OCI-LY7 (cell line): ENCODE data around the gene TPRG1L.

Experiments used
- EZH2phosphoT487 ChIP-seq: fragments of 200-600 bp; sonication (generic); IDR thresholded peaks from 2 replicates; pipeline ENCODE4 v1.6.1; 2018; ENCODE audit warnings: low read depth, borderline replicate concordance, mild to moderate bottlenecking, mixed run types, antibody characterized with exemption, low read length, moderate library complexity, mixed read lengths
- TF ChIP-seq, protein P1 (sequence below): fragments of 200-600 bp; sonication (generic); conservative IDR thresholded peaks from 2 replicates; pipeline ENCODE4 v1.5.1; 2014; ENCODE audit warnings: mild to moderate bottlenecking, antibody characterized with exemption, low read length, moderate library complexity, mixed read lengths

DNA sequence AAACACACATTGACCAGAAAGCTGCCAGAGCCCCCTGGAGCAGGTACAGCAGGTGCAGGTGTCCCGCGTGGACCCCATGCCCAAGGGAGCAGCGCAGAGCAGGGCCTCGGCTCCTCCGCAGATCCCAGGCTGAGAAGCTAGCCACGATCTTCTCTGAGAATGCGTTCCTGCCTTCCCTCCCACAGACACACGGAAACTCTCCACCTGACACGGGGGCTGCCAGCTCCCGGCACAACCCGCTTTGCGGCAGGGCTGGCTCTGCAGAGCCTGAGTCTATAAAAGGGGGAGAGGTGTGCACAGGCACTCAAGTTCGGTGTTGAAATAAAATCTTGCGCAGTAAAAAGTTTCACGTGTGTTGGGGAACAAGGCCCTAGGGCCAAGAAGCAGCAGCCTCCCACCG, 23.1 kb upstream of the TPRG1L start:
- TF ChIP-seq, protein P1, sequence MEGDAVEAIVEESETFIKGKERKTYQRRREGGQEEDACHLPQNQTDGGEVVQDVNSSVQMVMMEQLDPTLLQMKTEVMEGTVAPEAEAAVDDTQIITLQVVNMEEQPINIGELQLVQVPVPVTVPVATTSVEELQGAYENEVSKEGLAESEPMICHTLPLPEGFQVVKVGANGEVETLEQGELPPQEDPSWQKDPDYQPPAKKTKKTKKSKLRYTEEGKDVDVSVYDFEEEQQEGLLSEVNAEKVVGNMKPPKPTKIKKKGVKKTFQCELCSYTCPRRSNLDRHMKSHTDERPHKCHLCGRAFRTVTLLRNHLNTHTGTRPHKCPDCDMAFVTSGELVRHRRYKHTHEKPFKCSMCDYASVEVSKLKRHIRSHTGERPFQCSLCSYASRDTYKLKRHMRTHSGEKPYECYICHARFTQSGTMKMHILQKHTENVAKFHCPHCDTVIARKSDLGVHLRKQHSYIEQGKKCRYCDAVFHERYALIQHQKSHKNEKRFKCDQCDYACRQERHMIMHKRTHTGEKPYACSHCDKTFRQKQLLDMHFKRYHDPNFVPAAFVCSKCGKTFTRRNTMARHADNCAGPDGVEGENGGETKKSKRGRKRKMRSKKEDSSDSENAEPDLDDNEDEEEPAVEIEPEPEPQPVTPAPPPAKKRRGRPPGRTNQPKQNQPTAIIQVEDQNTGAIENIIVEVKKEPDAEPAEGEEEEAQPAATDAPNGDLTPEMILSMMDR: no peak
- no peak for TF ChIP-seq EZH2phosphoT487
